ENCODE measurements around the gene UPK1A. TPM values are rescaled to one million over a fixed set of nuclear protein-coding genes. Genes with fewer than 3 reads are reported as not detected.
A peak's percentile ranks its signal among the peaks of the same experiment; 100 is the strongest.

UPK1A gene
- total and polyA plus RNA-seq, 2 of the 8 experiments (the other 6 are each of a cell fraction or from before 2014, with no cell fraction given), result 0.56 to 9.9 TPM

DNA sequence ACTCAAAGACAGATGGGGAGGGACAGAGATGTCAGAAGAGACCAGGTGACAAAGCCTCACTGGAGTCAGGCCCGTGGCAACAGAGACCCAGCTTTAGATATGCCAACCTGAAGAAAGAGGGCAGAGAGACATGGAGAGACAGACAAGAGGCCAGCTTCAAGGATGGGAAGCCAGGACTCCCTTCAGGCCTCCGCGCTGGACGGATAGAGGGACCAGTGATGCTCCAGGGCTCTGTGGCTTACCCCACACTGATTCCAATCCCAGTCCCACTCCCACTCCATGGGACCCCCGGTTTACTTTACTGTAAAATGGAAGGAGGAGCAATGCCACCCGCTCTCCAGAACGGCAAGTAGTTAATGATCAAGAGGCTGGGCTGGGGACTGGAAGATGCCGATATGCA is 26.5 kb upstream of the UPK1A start:
- no peaks in the 10 kb centered on the region for H3K9me3 ChIP-seq (ENCODE audit: insufficient read depth in 2 of 2, low read depth in 1 of 2, low read length in 1 of 2)
- H2AK5ac ChIP-seq (ENCODE audit: low read depth, low read length), result 0 out of 2 replicates have a peak overlapping the region, but pooled peaks have one; percentile 39
- peaks cover 4 to 23% (median 16%) of the 10 kb centered on the region in 4 experiments for H3K4me1 ChIP-seq (replicated peaks in 1 of 4; ENCODE audit: control insufficient read depth in 3 of 4, insufficient read depth in 4 of 4, low read length in 3 of 4)
- peaks cover 0 to 2% of the 10 kb centered on the region in 2 experiments for H4K20me1 ChIP-seq (replicated peaks in 1 of 2; ENCODE audit: control insufficient read depth in 1 of 2, insufficient read depth in 2 of 2, low read length in 2 of 2)
- CTCF ChIA-PET (ENCODE audit: partially characterized antibody), result interaction anchor here (4.8 kb wide), 1 partner anchor 48 kb away, joined by 20 read pairs; no protein-coding TSS in a partner anchor
- peaks cover 0 to 6% (median 3%) of the 10 kb centered on the region in 4 experiments; a peak in 3 of 7 replicates for H3K27me3 ChIP-seq (replicated peaks in 1 of 4; ENCODE audit: control insufficient read depth in 3 of 4, extremely low read depth in 1 of 4, insufficient read depth in 3 of 4, low read length in 3 of 4)
- H3K14ac ChIP-seq (ENCODE audit: insufficient read length), result no peak overlapping the region
- no peak overlapping the region for H4K91ac ChIP-seq (replicated peaks; ENCODE audit: insufficient read length, low read length)
- no peak overlapping the region for H3K23ac ChIP-seq (ENCODE audit: insufficient read length)
- peak overlapping the region; percentile 37; the same call in 1 of the 2 replicates for H2BK20ac ChIP-seq (ENCODE audit: low read length)
- peaks cover 14% of the 10 kb centered on the region; the same call in 1 of the 2 replicates for H3K23me2 ChIP-seq (ENCODE audit: low read depth, low read length)
- H3K18ac ChIP-seq (ENCODE audit: extremely low read depth, low read length), result no peak overlapping the region
- no peak overlapping the region for H3K9ac ChIP-seq (replicated peaks in 1 of 4; ENCODE audit: extremely low read depth in 1 of 4, low read depth in 3 of 4, low read length in 3 of 4)
- H3K56ac ChIP-seq (replicated peaks; ENCODE audit: insufficient read length, low read depth, low read length), result no peak overlapping the region
- H3K79me2 ChIP-seq (ENCODE audit: control insufficient read depth in 1 of 2, insufficient read depth in 2 of 2, low read length in 2 of 2), result no peaks in the 10 kb centered on the region
- WGBS, 2 experiments (ENCODE audit: extremely low coverage in 1 of 2, insufficient coverage in 1 of 2, insufficient read length in 1 of 2, insufficient replicate concordance in 2 of 2, low coverage in 1 of 2, low lambda C conversion rate in 2 of 2, missing lambda C conversion rate in 1 of 2), result 86% methylated on average over 8 of the region's 8 CpGs; no CpG with 5 or more reads in 1 of the 2 experiments
- POLR2A ChIA-PET (ENCODE audit: partially characterized antibody), result interaction anchor here (1.5 kb wide), 1 partner anchor 8 kb away, joined by 4 read pairs; the partner anchor contains the start of gene COX6B1
- H2BK120ac ChIP-seq (replicated peaks; ENCODE audit: low read depth, low read length), result no peak overlapping the region
- no peak overlapping the region for H4K5ac ChIP-seq (ENCODE audit: insufficient read length, low read depth, low read length)
- H2AFZ ChIP-seq (ENCODE audit: low read length), result no peak overlapping the region
- no peak overlapping the region for H3K4me3 ChIP-seq (ENCODE audit: extremely low read depth in 1 of 4, insufficient read depth in 2 of 4, low read depth in 3 of 4, low read length in 4 of 4)
- peak overlapping the region; percentile 85 for H2BK12ac ChIP-seq (ENCODE audit: low read depth, low read length)
- no peak overlapping the region for H3K27ac ChIP-seq (ENCODE audit: low read depth, low read length)
- FAIRE-seq, result no peak
- peaks cover 3 to 15% (median 7%) of the 10 kb centered on the region in 4 experiments; a peak in 6 of 8 replicates for H3K36me3 ChIP-seq (ENCODE audit: control insufficient read depth in 2 of 4, insufficient read depth in 4 of 4, low read length in 3 of 4)
- H3K79me1 ChIP-seq (ENCODE audit: low read depth, low read length), result no peaks in the 10 kb centered on the region
- peak overlapping the region; percentile 81; the same call in 1 of the 2 replicates for H2BK15ac ChIP-seq (ENCODE audit: low read length)
- peak overlapping the region; percentile 18 for H2BK5ac ChIP-seq (ENCODE audit: low read depth, low read length)
- TF ChIP-seq POLR2A (IDR thresholded peaks at IDR 0.05; ENCODE audit: control extremely low read depth in 1 of 2, low read depth in 2 of 2, low read length in 2 of 2) (peak in 1 of 2 experiments; percentile 8; a peak in 1 of 3 replicates), BACH1 (IDR thresholded peaks at IDR 0.05; ENCODE audit: low read length) (no peak)
- H4K8ac ChIP-seq (ENCODE audit: extremely low read depth, insufficient read depth, low read length), result no peak overlapping the region
- H3K4me2 ChIP-seq (ENCODE audit: insufficient read depth in 1 of 2, low read depth in 2 of 2, low read length in 2 of 2), result no peak overlapping the region
- no peak for DNase-seq (ENCODE audit: low read depth in 1 of 2, low spot score in 2 of 2)
- no peak overlapping the region for H3K4ac ChIP-seq (replicated peaks; ENCODE audit: insufficient read length, low read depth, low read length)

Data from H1 (cell line).